Breast epithelium (tissue), 3 donors: Measurements from ENCODE around the gene CTXN1.

Experiments
- CTCF ChIP-seq, 3 donors: fragments of 450-650 bp; IDR thresholded peaks; one replicate each; pipeline ENCODE4 v1.5.1; 2016 to 2017; ENCODE audit warnings: antibody characterized with exemption in 3 of 3, mild to moderate bottlenecking in 3 of 3, moderate library complexity in 3 of 3
- POLR2A ChIP-seq: fragments of 450-650 bp; IDR thresholded peaks from one replicate; pipeline ENCODE4 v1.6.1; 2016; ENCODE audit warnings: antibody characterized with exemption, mild to moderate bottlenecking, moderate library complexity

DNA sequence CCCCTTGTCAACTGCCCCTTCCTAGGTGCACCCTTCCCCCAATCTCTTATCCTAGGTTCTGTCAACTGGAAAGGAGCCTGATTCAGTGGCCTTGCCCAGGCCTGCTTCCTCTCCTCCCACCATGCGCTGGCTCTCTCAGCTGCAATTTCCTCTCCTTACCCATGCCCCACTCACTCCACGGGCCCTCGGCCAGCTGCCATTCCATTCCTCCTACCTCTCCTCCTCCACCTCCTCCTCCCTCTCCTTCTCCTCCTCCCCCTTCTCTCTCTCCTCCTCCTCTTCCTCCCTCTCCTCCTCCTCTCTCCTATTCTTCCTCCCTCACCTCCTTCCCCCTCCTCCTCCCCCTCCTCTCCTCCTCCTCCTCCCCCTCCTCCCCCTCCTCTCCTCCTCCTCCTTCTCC, 27.1 kb upstream of the CTXN1 start:
- TF ChIP-seq CTCF (IDR thresholded peaks at IDR 0.05) (no peak), POLR2A (no peak)
